Amniotic stem cell (primary cell): ENCODE results near the gene HSPA1L.

ENCODE experiments used
- DNase-seq: peaks from one replicate; lab custom pipeline; 2025; lab: John Stamatoyannopoulos, UW

Gene HSPA1L

GRCh38 chr6:31763619-31763940 is 51.5 kb downstream of the HSPA1L start:
- DNase-seq = no peak

GRCh38 chr6:31762878-31763618 is 52.0 kb downstream of the HSPA1L start:
- DNase-seq = no peak

GRCh38 chr6:31762356-31762755 is 52.7 kb downstream of the HSPA1L start, which contains the start of gene SAPCD1:
Gene SAPCD1, plus strand, starts transcription at chr6:31762656. Its CDS starts 399 bp downstream, at chr6:31763055.
- no peak for DNase-seq

GRCh38 chr6:31761343-31761742 is 53.7 kb downstream of the HSPA1L start:
- DNase-seq = no peak

- DNase-seq = no peak
Observed at GRCh38 chr6:31760790-31761189, 54.3 kb downstream of the HSPA1L start.
